RWPE2 (cell line): ENCODE data around the gene AKAP6.
A peak's percentile ranks its signal among the peaks of the same experiment; 100 is the strongest.

Experiments used
- ATAC-seq: fragments of 200-7000 bp; cut with Tn5 transposase; 3 replicates; pipeline ENCODE4 v1.9.1; 2021; ENCODE audit warnings: low read depth
- DNase-seq: peaks from one replicate; pipeline ENCODE4 v3.0.0-alpha.2; 2020; ENCODE audit warnings: low spot score
- H3K27ac ChIP-seq: fragments of 450-650 bp; 2 replicates; pipeline ENCODE4 v1.5.1; 2017; ENCODE audit warnings: mild to moderate bottlenecking; ENCODE audit not compliant: poor library complexity, severe bottlenecking
- H3K27me3 ChIP-seq: fragments of 250-450 bp; sonication (Bioruptor Pico); 2 replicates; pipeline ENCODE4 v1.5.1; 2021; ENCODE audit warnings: mild to moderate bottlenecking, moderate library complexity; ENCODE audit not compliant: insufficient read depth, poor library complexity, severe bottlenecking
- H3K36me3 ChIP-seq: fragments of 250-450 bp; sonication (Bioruptor Pico); 2 replicates; pipeline ENCODE4 v1.5.1; 2020; ENCODE audit warnings: low read depth, mild to moderate bottlenecking, moderate library complexity
- H3K4me1 ChIP-seq: fragments of 250-450 bp; sonication (Bioruptor Pico); 2 replicates; pipeline ENCODE4 v1.5.1; 2021; ENCODE audit warnings: mild to moderate bottlenecking, moderate library complexity; ENCODE audit not compliant: insufficient read depth, poor library complexity, severe bottlenecking
- H3K4me3 ChIP-seq: fragments of 250-450 bp; sonication (Bioruptor Pico); 2 replicates; pipeline ENCODE4 v1.5.1; 2021; ENCODE audit warnings: mild to moderate bottlenecking, moderate library complexity; ENCODE audit not compliant: severe bottlenecking
- H3K9me3 ChIP-seq: fragments of 250-450 bp; sonication (Bioruptor Pico); 2 replicates; pipeline ENCODE4 v1.5.1; 2021; ENCODE audit warnings: mild to moderate bottlenecking, moderate library complexity; ENCODE audit not compliant: severe bottlenecking
- CTCF ChIP-seq: fragments of 450-650 bp; IDR thresholded peaks from one replicate; pipeline ENCODE4 v1.5.1; 2017; ENCODE audit warnings: mild to moderate bottlenecking, moderate library complexity; ENCODE audit not compliant: poor library complexity, severe bottlenecking

Gene AKAP6

GRCh38 chr14:32606301-32606700 is 277.2 kb downstream of the AKAP6 start:
- Histone ChIP-seq H3K4me1 (peaks cover 19% of the 10 kb centered on the region), H3K9me3 (no peaks in the 10 kb centered on the region), H3K27ac (no peak overlapping the region), H3K4me3 (no peak overlapping the region), H3K27me3 (no peaks in the 10 kb centered on the region), H3K36me3 (no peaks in the 10 kb centered on the region)
- DNase-seq (no peak), ATAC-seq (peak; percentile 73)
- no peak for TF ChIP-seq CTCF

- Histone ChIP-seq H3K4me1 (peaks cover 30% of the 10 kb centered on the region), H3K36me3 (no peaks in the 10 kb centered on the region), H3K4me3 (no peak overlapping the region), H3K27me3 (no peaks in the 10 kb centered on the region), H3K27ac (no peak overlapping the region), H3K9me3 (no peaks in the 10 kb centered on the region)
- TF ChIP-seq CTCF, result no peak
- ATAC-seq (no peak), DNase-seq (no peak)
Observed at GRCh38 chr14:32607399-32607798, 278.3 kb downstream of the AKAP6 start.

GRCh38 chr14:32608857-32609256 is 279.8 kb downstream of the AKAP6 start:
- Histone ChIP-seq H3K9me3 (no peaks in the 10 kb centered on the region), H3K27me3 (no peaks in the 10 kb centered on the region), H3K27ac (peak overlapping the region; percentile 13), H3K36me3 (no peaks in the 10 kb centered on the region), H3K4me1 (peaks cover 33% of the 10 kb centered on the region), H3K4me3 (no peak overlapping the region)
- TF ChIP-seq CTCF, result no peak
- peak; percentile 61 for ATAC-seq
- no peak for DNase-seq

- H3K36me3 ChIP-seq, result no peaks in the 10 kb centered on the region
- H3K4me3 ChIP-seq, result no peak overlapping the region
- peak overlapping the region; percentile 13 for H3K27ac ChIP-seq
- no peaks in the 10 kb centered on the region for H3K9me3 ChIP-seq
- H3K27me3 ChIP-seq, result no peaks in the 10 kb centered on the region
- no peak for DNase-seq
- TF ChIP-seq CTCF, result no peak
- no peak for ATAC-seq
- H3K4me1 ChIP-seq, result peaks cover 33% of the 10 kb centered on the region
Observed at GRCh38 chr14:32609388-32609787, 280.3 kb downstream of the AKAP6 start.

- DNase-seq (no peak), ATAC-seq (peak; percentile 90)
- peak overlapping the region; percentile 43 for H3K27ac ChIP-seq
- H3K4me1 ChIP-seq, result peaks cover 24% of the 10 kb centered on the region
- H3K4me3 ChIP-seq, result no peak overlapping the region
- H3K36me3 ChIP-seq, result no peaks in the 10 kb centered on the region
- TF ChIP-seq CTCF, result no peak
- H3K27me3 ChIP-seq, result no peaks in the 10 kb centered on the region
- no peaks in the 10 kb centered on the region for H3K9me3 ChIP-seq
Observed at GRCh38 chr14:32611752-32612151, 282.7 kb downstream of the AKAP6 start.
